Measurements from ENCODE around the gene AGAP1. TPM values are rescaled to one million over a fixed set of nuclear protein-coding genes. Genes with fewer than 3 reads are reported as not detected.

AGAP1 gene
- polyA plus RNA-seq, 1 donor from 2014 or later = 17.4 TPM

DNA sequence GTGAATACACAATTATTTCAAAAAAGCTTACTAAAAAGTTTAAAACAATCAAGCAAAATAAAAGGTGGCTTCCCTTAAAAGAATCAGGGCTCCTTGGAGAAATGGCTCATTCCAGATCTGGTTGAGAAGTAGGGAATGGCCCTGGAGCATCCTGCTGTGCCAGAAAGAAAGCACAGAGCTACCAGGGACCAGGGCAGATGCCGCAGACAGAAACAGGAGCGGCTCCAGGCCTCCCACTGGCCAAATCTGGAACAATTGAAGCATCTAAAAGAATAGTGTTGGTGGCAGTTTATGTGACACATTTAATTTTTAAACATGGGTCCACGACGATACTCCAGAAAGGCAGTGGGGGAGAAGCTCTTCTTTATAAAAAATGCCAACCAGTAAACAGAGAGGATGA is 598.9 kb downstream of the AGAP1 start:
- no peaks in the 10 kb centered on the region for H3K27me3 ChIP-seq (ENCODE audit: insufficient read depth, low read depth, low read length)
- H3K27ac ChIP-seq (ENCODE audit: low read length) = no peak overlapping the region

DNA sequence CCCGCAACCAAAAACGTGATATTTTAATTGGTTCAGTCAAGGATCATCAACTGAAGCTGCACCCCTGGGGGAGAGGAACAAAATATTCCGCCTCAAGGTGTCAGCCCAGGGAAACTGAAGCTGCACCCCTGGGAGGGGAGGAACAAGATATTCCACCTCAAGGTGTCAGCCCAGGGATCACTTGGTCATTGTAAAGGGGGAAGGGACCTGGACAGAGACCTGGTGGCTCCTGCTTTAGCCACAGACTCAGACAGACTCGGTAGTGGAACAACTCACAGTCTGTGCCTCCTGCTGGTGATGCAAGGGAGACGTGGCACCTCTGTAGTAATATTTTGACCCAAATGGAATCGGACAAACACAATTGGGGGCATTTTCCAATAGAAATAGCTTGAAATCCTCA is 599.3 kb downstream of the AGAP1 start:
- Histone ChIP-seq H3K27ac (ENCODE audit: low read length) (no peak overlapping the region), H2AFZ (ENCODE audit: low read depth, low read length) (no peak overlapping the region), H3K9me3 (ENCODE audit: low read length) (no peaks in the 10 kb centered on the region), H3K9me2 (ENCODE audit: insufficient read depth, low read length) (no peaks in the 10 kb centered on the region), H3K79me2 (replicated peaks; ENCODE audit: insufficient read depth, low read length) (no peaks in the 10 kb centered on the region), H3K4me2 (ENCODE audit: low read length) (no peak overlapping the region), H3K36me3 (ENCODE audit: insufficient read depth, low read length) (no peaks in the 10 kb centered on the region), H3K27me3 (ENCODE audit: insufficient read depth, low read depth, low read length) (no peaks in the 10 kb centered on the region), H3K4me3 (ENCODE audit: low read length) (no peak overlapping the region), H3F3A (ENCODE audit: insufficient read depth, low read length, poor library complexity, severe bottlenecking) (no peaks in the 10 kb centered on the region), H3K9ac (ENCODE audit: low read length) (no peak overlapping the region), H4K20me1 (ENCODE audit: insufficient read depth) (no peaks in the 10 kb centered on the region)
- TF ChIP-seq POLR2AphosphoS5 (IDR thresholded peaks at IDR 0.05) (no peak), SMC3 (conservative IDR thresholded peaks at IDR 0.05; ENCODE audit: poor library complexity) (no peak), TAF1 (IDR thresholded peaks at IDR 0.05; ENCODE audit: low read depth) (no peak), MXI1 (conservative IDR thresholded peaks at IDR 0.05; ENCODE audit: poor library complexity, severe bottlenecking) (no peak), EZH2 (IDR thresholded peaks at IDR 0.05; ENCODE audit: borderline replicate concordance, insufficient read depth, low read length, poor library complexity, severe bottlenecking) (no peak), RAD21 (conservative IDR thresholded peaks at IDR 0.05) (no peak), EP300 (conservative IDR thresholded peaks at IDR 0.05; ENCODE audit: poor library complexity, severe bottlenecking) (no peak)
- TF ChIP-seq, protein P1, sequence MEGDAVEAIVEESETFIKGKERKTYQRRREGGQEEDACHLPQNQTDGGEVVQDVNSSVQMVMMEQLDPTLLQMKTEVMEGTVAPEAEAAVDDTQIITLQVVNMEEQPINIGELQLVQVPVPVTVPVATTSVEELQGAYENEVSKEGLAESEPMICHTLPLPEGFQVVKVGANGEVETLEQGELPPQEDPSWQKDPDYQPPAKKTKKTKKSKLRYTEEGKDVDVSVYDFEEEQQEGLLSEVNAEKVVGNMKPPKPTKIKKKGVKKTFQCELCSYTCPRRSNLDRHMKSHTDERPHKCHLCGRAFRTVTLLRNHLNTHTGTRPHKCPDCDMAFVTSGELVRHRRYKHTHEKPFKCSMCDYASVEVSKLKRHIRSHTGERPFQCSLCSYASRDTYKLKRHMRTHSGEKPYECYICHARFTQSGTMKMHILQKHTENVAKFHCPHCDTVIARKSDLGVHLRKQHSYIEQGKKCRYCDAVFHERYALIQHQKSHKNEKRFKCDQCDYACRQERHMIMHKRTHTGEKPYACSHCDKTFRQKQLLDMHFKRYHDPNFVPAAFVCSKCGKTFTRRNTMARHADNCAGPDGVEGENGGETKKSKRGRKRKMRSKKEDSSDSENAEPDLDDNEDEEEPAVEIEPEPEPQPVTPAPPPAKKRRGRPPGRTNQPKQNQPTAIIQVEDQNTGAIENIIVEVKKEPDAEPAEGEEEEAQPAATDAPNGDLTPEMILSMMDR (IDR thresholded peaks at IDR 0.05; ENCODE audit: poor library complexity, severe bottlenecking) = no peak
- TF ChIP-seq, protein P2, sequence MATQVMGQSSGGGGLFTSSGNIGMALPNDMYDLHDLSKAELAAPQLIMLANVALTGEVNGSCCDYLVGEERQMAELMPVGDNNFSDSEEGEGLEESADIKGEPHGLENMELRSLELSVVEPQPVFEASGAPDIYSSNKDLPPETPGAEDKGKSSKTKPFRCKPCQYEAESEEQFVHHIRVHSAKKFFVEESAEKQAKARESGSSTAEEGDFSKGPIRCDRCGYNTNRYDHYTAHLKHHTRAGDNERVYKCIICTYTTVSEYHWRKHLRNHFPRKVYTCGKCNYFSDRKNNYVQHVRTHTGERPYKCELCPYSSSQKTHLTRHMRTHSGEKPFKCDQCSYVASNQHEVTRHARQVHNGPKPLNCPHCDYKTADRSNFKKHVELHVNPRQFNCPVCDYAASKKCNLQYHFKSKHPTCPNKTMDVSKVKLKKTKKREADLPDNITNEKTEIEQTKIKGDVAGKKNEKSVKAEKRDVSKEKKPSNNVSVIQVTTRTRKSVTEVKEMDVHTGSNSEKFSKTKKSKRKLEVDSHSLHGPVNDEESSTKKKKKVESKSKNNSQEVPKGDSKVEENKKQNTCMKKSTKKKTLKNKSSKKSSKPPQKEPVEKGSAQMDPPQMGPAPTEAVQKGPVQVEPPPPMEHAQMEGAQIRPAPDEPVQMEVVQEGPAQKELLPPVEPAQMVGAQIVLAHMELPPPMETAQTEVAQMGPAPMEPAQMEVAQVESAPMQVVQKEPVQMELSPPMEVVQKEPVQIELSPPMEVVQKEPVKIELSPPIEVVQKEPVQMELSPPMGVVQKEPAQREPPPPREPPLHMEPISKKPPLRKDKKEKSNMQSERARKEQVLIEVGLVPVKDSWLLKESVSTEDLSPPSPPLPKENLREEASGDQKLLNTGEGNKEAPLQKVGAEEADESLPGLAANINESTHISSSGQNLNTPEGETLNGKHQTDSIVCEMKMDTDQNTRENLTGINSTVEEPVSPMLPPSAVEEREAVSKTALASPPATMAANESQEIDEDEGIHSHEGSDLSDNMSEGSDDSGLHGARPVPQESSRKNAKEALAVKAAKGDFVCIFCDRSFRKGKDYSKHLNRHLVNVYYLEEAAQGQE (IDR thresholded peaks at IDR 0.05; ENCODE audit: borderline replicate concordance) = no peak

More for the DNA sequence above, 598.9 kb downstream of the AGAP1 start:
- H3F3A ChIP-seq (ENCODE audit: insufficient read depth, low read length, poor library complexity, severe bottlenecking) = no peaks in the 10 kb centered on the region
- no peak overlapping the region for H3K4me3 ChIP-seq (ENCODE audit: low read length)
- H4K20me1 ChIP-seq (ENCODE audit: insufficient read depth) = no peaks in the 10 kb centered on the region
- no peaks in the 10 kb centered on the region for H3K36me3 ChIP-seq (ENCODE audit: insufficient read depth, low read length)
- TF ChIP-seq TAF1 (IDR thresholded peaks at IDR 0.05; ENCODE audit: low read depth) = no peak
- no peak for TF ChIP-seq POLR2AphosphoS5 (IDR thresholded peaks at IDR 0.05)
- TF ChIP-seq, protein P2 (IDR thresholded peaks at IDR 0.05; ENCODE audit: borderline replicate concordance) = no peak
- no peak for TF ChIP-seq MXI1 (conservative IDR thresholded peaks at IDR 0.05; ENCODE audit: poor library complexity, severe bottlenecking)
- no peak for TF ChIP-seq SMC3 (conservative IDR thresholded peaks at IDR 0.05; ENCODE audit: poor library complexity)
- no peak for TF ChIP-seq EP300 (conservative IDR thresholded peaks at IDR 0.05; ENCODE audit: poor library complexity, severe bottlenecking)
- TF ChIP-seq, protein P1 (IDR thresholded peaks at IDR 0.05; ENCODE audit: poor library complexity, severe bottlenecking) = no peak
- TF ChIP-seq RAD21 (conservative IDR thresholded peaks at IDR 0.05) = no peak
- TF ChIP-seq EZH2 (IDR thresholded peaks at IDR 0.05; ENCODE audit: borderline replicate concordance, insufficient read depth, low read length, poor library complexity, severe bottlenecking) = no peak
- no peaks in the 10 kb centered on the region for H3K79me2 ChIP-seq (replicated peaks; ENCODE audit: insufficient read depth, low read length)
- H3K9me3 ChIP-seq (ENCODE audit: low read length) = no peaks in the 10 kb centered on the region
- no peaks in the 10 kb centered on the region for H3K9me2 ChIP-seq (ENCODE audit: insufficient read depth, low read length)
- H3K4me2 ChIP-seq (ENCODE audit: low read length) = no peak overlapping the region
- no peak overlapping the region for H2AFZ ChIP-seq (ENCODE audit: low read depth, low read length)
- no peak overlapping the region for H3K9ac ChIP-seq (ENCODE audit: low read length)

All from neural cell (in vitro differentiated cells).